Lower leg skin (tissue), 3 donors: ENCODE results near the gene GALNT2.

ENCODE experiments used
- CTCF ChIP-seq, 3 donors: fragments of 450-650 bp; IDR thresholded peaks; one replicate each; pipeline ENCODE4 v1.5.1; 2016; ENCODE audit warnings: antibody characterized with exemption in 3 of 3, mild to moderate bottlenecking in 3 of 3, moderate library complexity in 2 of 3
- POLR2A ChIP-seq, 2 donors: fragments of 450-650 bp; IDR thresholded peaks; one replicate each; pipeline ENCODE4 v1.6.1; 2016 to 2017; ENCODE audit warnings: antibody characterized with exemption in 2 of 2, mild to moderate bottlenecking in 1 of 2, moderate library complexity in 1 of 2

- TF ChIP-seq CTCF (IDR thresholded peaks at IDR 0.05) (no peak), POLR2A (IDR thresholded peaks at IDR 0.05) (no peak)
Observed at GRCh38 chr1:230084408-230085177, 17.6 kb downstream of the GALNT2 start.
